HEK293T (cell line): Measurements from ENCODE around the gene CNTN2.

Source experiments
- ARNT ChIP-seq: fragments of 450-650 bp; IDR thresholded peaks from 2 replicates; pipeline ENCODE4 v1.6.1; 2017; ENCODE audit warnings: mild to moderate bottlenecking
- BHLHE40 ChIP-seq: fragments of 450-650 bp; IDR thresholded peaks from 2 replicates; pipeline ENCODE4 v1.6.1; 2016; ENCODE audit warnings: mild to moderate bottlenecking, moderate library complexity, borderline replicate concordance
- CTBP1 ChIP-seq: fragments of 450-650 bp; IDR thresholded peaks from 2 replicates; pipeline ENCODE4 v1.6.1; 2016; ENCODE audit warnings: borderline replicate concordance
- ELF4 ChIP-seq: fragments of 450-650 bp; IDR thresholded peaks from 2 replicates; pipeline ENCODE4 v1.6.1; 2017; ENCODE audit warnings: antibody characterized with exemption
- FOXA1 ChIP-seq: fragments of 450-650 bp; IDR thresholded peaks from 2 replicates; pipeline ENCODE4 v1.6.1; 2016; ENCODE audit warnings: mild to moderate bottlenecking
- FOXM1 ChIP-seq: fragments of 450-650 bp; IDR thresholded peaks from 2 replicates; pipeline ENCODE4 v1.6.1; 2017; ENCODE audit warnings: mild to moderate bottlenecking, borderline replicate concordance
- HDGF ChIP-seq: fragments of 450-650 bp; IDR thresholded peaks from 2 replicates; pipeline ENCODE4 v1.6.1; 2017; ENCODE audit warnings: antibody characterized with exemption, borderline replicate concordance
- L3MBTL2 ChIP-seq: fragments of 450-650 bp; conservative IDR thresholded peaks from 2 replicates; pipeline ENCODE4 v1.6.1; 2016; ENCODE audit warnings: mild to moderate bottlenecking
- SP1 ChIP-seq: fragments of 450-650 bp; IDR thresholded peaks from 2 replicates; pipeline ENCODE4 v1.6.1; 2017
- SUZ12 ChIP-seq: fragments of 450-650 bp; IDR thresholded peaks from 2 replicates; pipeline ENCODE4 v1.6.1; 2016; ENCODE audit warnings: mild to moderate bottlenecking
- TARDBP ChIP-seq: fragments of 450-650 bp; IDR thresholded peaks from 2 replicates; pipeline ENCODE4 v1.6.1; 2016
- ZNF384 ChIP-seq: fragments of 450-650 bp; IDR thresholded peaks from 2 replicates; pipeline ENCODE4 v1.6.1; 2016
- TF ChIP-seq, protein P1 (sequence below): fragments of 450-650 bp; IDR thresholded peaks from 2 replicates; pipeline ENCODE4 v1.6.1; 2016

DNA sequence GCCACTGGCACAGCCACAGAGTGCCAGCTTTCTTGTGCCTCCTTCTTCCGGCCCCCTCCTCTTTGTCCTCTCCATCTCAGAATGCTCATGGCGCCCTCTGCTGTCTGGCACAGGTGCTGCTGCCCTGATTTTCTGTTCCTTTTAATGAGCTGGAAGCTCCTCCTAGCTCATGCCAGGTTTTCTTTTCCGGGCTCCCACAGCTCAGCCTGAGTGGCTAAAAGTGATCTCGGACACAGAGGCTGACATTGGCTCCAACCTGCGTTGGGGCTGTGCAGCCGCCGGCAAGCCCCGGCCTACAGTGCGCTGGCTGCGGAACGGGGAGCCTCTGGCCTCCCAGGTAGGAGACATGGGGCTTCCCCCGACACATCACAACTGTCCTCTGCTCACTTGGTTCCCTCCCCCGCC, 18.7 kb downstream of the CNTN2 start:
- TF ChIP-seq FOXA1 (no peak), SP1 (no peak), HDGF (no peak), L3MBTL2 (no peak), CTBP1 (no peak), ARNT (no peak), TARDBP (no peak), BHLHE40 (no peak), SUZ12 (no peak), FOXM1 (no peak), ELF4 (no peak), ZNF384 (no peak)
- TF ChIP-seq, protein P1, sequence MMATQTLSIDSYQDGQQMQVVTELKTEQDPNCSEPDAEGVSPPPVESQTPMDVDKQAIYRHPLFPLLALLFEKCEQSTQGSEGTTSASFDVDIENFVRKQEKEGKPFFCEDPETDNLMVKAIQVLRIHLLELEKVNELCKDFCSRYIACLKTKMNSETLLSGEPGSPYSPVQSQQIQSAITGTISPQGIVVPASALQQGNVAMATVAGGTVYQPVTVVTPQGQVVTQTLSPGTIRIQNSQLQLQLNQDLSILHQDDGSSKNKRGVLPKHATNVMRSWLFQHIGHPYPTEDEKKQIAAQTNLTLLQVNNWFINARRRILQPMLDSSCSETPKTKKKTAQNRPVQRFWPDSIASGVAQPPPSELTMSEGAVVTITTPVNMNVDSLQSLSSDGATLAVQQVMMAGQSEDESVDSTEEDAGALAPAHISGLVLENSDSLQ: no peak
